Astrocyte (in vitro differentiated cells and primary cell): Measurements from ENCODE around the gene CECR2. TPM values are rescaled to one million over a fixed set of nuclear protein-coding genes. Genes with fewer than 3 reads are reported as not detected.

Experiments
- DNase-seq: peaks from one replicate; pipeline ENCODE4 v3.0.0-alpha.2; 2010; ENCODE audit warnings: low read depth
- FAIRE-seq: peaks from 2 replicates; lab custom pipeline; 2011; peaks lifted over from hg19 to GRCh38; lab: Jason Lieb, UNC
- H2AFZ ChIP-seq: 2 replicates; pipeline ENCODE4 v1.6.0; 2012; ENCODE audit warnings: low read depth, low read length, inconsistent platforms
- H3K27ac ChIP-seq: 2 replicates; pipeline ENCODE4 v1.5.1; 2011; ENCODE audit warnings: low read depth, low read length, inconsistent platforms
- H3K27me3 ChIP-seq: 2 replicates; pipeline ENCODE4 v1.6.0; 2011; ENCODE audit warnings: low read length, inconsistent platforms; ENCODE audit not compliant: insufficient read depth
- H3K36me3 ChIP-seq: 2 replicates; pipeline ENCODE4 v1.5.1; 2011; ENCODE audit warnings: low read length, inconsistent platforms; ENCODE audit not compliant: insufficient read depth
- H3K4me1 ChIP-seq: 2 replicates; pipeline ENCODE4 v1.5.1; 2011; ENCODE audit warnings: low read length, inconsistent platforms; ENCODE audit not compliant: insufficient read depth
- H3K4me2 ChIP-seq: 2 replicates; pipeline ENCODE4 v1.6.0; 2012; ENCODE audit warnings: low read length, inconsistent platforms
- H3K4me3 ChIP-seq: 2 replicates; pipeline ENCODE4 v1.5.1; 2011; ENCODE audit warnings: low read depth, mild to moderate bottlenecking, low read length, inconsistent platforms; ENCODE audit not compliant: insufficient read depth
- H3K79me2 ChIP-seq: 2 replicates; pipeline ENCODE4 v1.6.0; 2012; ENCODE audit warnings: mild to moderate bottlenecking, low read length, inconsistent platforms; ENCODE audit not compliant: insufficient read depth
- H3K9ac ChIP-seq: 2 replicates; pipeline ENCODE4 v1.6.0; 2012; ENCODE audit warnings: mild to moderate bottlenecking, low read length, inconsistent platforms
- H3K9me3 ChIP-seq: 2 replicates; pipeline ENCODE4 v1.5.1; 2012; ENCODE audit warnings: low read depth, mild to moderate bottlenecking, low read length, inconsistent platforms; ENCODE audit not compliant: insufficient read depth
- H4K20me1 ChIP-seq: 2 replicates; pipeline ENCODE4 v1.6.0; 2012; ENCODE audit warnings: low read length, inconsistent platforms; ENCODE audit not compliant: insufficient read depth
- H3K27ac Mint-ChIP-seq: one replicate; pipeline ENCODE4 v1.8.0; 2021; ENCODE audit warnings: mild to moderate bottlenecking, mixed read lengths; ENCODE audit not compliant: unreplicated experiment
- H3K27me3 Mint-ChIP-seq: one replicate; pipeline ENCODE4 v1.8.0; 2021; ENCODE audit warnings: low read depth, mixed read lengths; ENCODE audit not compliant: unreplicated experiment
- H3K36me3 Mint-ChIP-seq: one replicate; pipeline ENCODE4 v1.8.0; 2021; ENCODE audit warnings: low read depth, mixed read lengths; ENCODE audit not compliant: unreplicated experiment
- H3K4me1 Mint-ChIP-seq: one replicate; pipeline ENCODE4 v1.8.0; 2021; ENCODE audit warnings: low read depth, mixed read lengths; ENCODE audit not compliant: unreplicated experiment
- H3K4me3 Mint-ChIP-seq: one replicate; pipeline ENCODE4 v1.8.0; 2021; ENCODE audit warnings: mild to moderate bottlenecking, moderate library complexity, mixed read lengths; ENCODE audit not compliant: unreplicated experiment
- H3K9me3 Mint-ChIP-seq: one replicate; pipeline ENCODE4 v1.8.0; 2021; ENCODE audit warnings: mild to moderate bottlenecking, mixed read lengths; ENCODE audit not compliant: unreplicated experiment
- CTCF ChIP-seq: IDR thresholded peaks from 2 replicates; pipeline ENCODE4 v1.5.1; 2011; ENCODE audit warnings: low read depth, mild to moderate bottlenecking, inconsistent platforms, low read length, moderate library complexity; ENCODE audit not compliant: insufficient read depth
- EZH2 ChIP-seq: IDR thresholded peaks from 2 replicates; pipeline ENCODE4 v1.6.1; 2012; ENCODE audit warnings: mild to moderate bottlenecking, low read length, inconsistent platforms; ENCODE audit not compliant: insufficient read depth
- total RNA-seq: library from RNA; stranded (reverse); gene quantifications from 2 replicates; pipeline ENCODE4 v1.2.1, GENCODE V29; 2021

CECR2 gene
- total RNA-seq, 1 donor from 2014 or later: 15.7 TPM

GRCh38 chr22:17508110-17508509, 138.8 kb downstream of the CECR2 start:
- H3K4me1 Mint-ChIP-seq: peaks cover 2% of the 10 kb centered on the region
- no peaks in the 10 kb centered on the region for H3K36me3 ChIP-seq
- no peaks in the 10 kb centered on the region for H3K9me3 ChIP-seq
- no peak overlapping the region for H2AFZ ChIP-seq
- no peak overlapping the region for H3K4me2 ChIP-seq
- DNase-seq: no peak
- H3K4me3 ChIP-seq: no peak overlapping the region
- no peak overlapping the region for H3K9ac ChIP-seq
- no peaks in the 10 kb centered on the region for H3K4me1 ChIP-seq
- H3K27me3 ChIP-seq: no peaks in the 10 kb centered on the region
- no peaks in the 10 kb centered on the region for H3K9me3 Mint-ChIP-seq
- no peak overlapping the region for H3K27ac ChIP-seq
- peaks cover 8% of the 10 kb centered on the region for H3K36me3 Mint-ChIP-seq
- TF ChIP-seq EZH2 (no peak), CTCF (no peak)
- H3K79me2 ChIP-seq: no peaks in the 10 kb centered on the region
- no peak overlapping the region for H3K27ac Mint-ChIP-seq
- no peaks in the 10 kb centered on the region for H4K20me1 ChIP-seq
- FAIRE-seq: no peak
- H3K4me3 Mint-ChIP-seq: no peak overlapping the region
- H3K27me3 Mint-ChIP-seq: no peaks in the 10 kb centered on the region

GRCh38 chr22:17512960-17513359, 143.7 kb downstream of the CECR2 start:
- Histone ChIP-seq H3K27ac (no peak overlapping the region), H4K20me1 (no peaks in the 10 kb centered on the region), H3K4me1 (no peaks in the 10 kb centered on the region), H3K27me3 (peaks cover 6% of the 10 kb centered on the region), H3K9ac (no peak overlapping the region), H2AFZ (no peak overlapping the region), H3K79me2 (no peaks in the 10 kb centered on the region), H3K9me3 (no peaks in the 10 kb centered on the region), H3K36me3 (no peaks in the 10 kb centered on the region), H3K4me2 (no peak overlapping the region), H3K4me3 (no peak overlapping the region)
- FAIRE-seq: no peak
- Mint-ChIP-seq H3K4me1 (peaks cover 3% of the 10 kb centered on the region), H3K36me3 (peaks cover 6% of the 10 kb centered on the region), H3K4me3 (no peak overlapping the region), H3K27ac (no peak overlapping the region), H3K9me3 (no peaks in the 10 kb centered on the region), H3K27me3 (no peaks in the 10 kb centered on the region)
- TF ChIP-seq CTCF (no peak), EZH2 (no peak)
- no peak for DNase-seq

GRCh38 chr22:17513612-17514011, 144.4 kb downstream of the CECR2 start:
- Mint-ChIP-seq H3K4me3 (no peak overlapping the region), H3K27me3 (no peaks in the 10 kb centered on the region), H3K9me3 (no peaks in the 10 kb centered on the region), H3K4me1 (peaks cover 7% of the 10 kb centered on the region), H3K36me3 (peaks cover 6% of the 10 kb centered on the region), H3K27ac (no peak overlapping the region)
- DNase-seq: no peak
- Histone ChIP-seq H3K36me3 (no peaks in the 10 kb centered on the region), H2AFZ (no peak overlapping the region), H3K9me3 (no peaks in the 10 kb centered on the region), H3K4me2 (no peak overlapping the region), H3K9ac (no peak overlapping the region), H3K4me3 (no peak overlapping the region), H3K79me2 (no peaks in the 10 kb centered on the region), H4K20me1 (no peaks in the 10 kb centered on the region), H3K4me1 (no peaks in the 10 kb centered on the region), H3K27ac (no peak overlapping the region), H3K27me3 (peaks cover 6% of the 10 kb centered on the region)
- TF ChIP-seq EZH2 (no peak), CTCF (no peak)
- FAIRE-seq: no peak
